ENCODE results near the gene TIAM2. TPM values are rescaled to one million over a fixed set of nuclear protein-coding genes. Genes with fewer than 3 reads are reported as not detected.

The TIAM2 gene
- total RNA-seq, 1 experiment from 2014 or later: 9.1 TPM

- no peaks in the 10 kb centered on the region for H3K36me3 ChIP-seq (ENCODE audit: insufficient read depth, low read length, poor library complexity, severe bottlenecking)
- POLR2A ChIA-PET (ENCODE audit: low non-redundant PET): no interaction called here
- no peaks in the 10 kb centered on the region for H3K27me3 ChIP-seq (replicated peaks; ENCODE audit: insufficient read depth, low read depth, low read length, poor library complexity)
- H3K4me1 ChIP-seq (ENCODE audit: insufficient read depth, low read length, poor library complexity, severe bottlenecking): no peaks in the 10 kb centered on the region
- no TSS peak for BruUV-seq (replicated peaks)
- H3K27ac ChIP-seq (ENCODE audit: low read depth, low read length, poor library complexity, severe bottlenecking): no peak overlapping the region
- TF ChIP-seq CTCF (conservative IDR thresholded peaks at IDR 0.05; ENCODE audit: low read depth, low read length): no peak
- TF ChIP-seq EZH2 (IDR thresholded peaks at IDR 0.05; ENCODE audit: borderline replicate concordance, low read depth, low read length, poor library complexity, severe bottlenecking): no peak
- intact Hi-C loops (cut with micrococcal nuclease; ENCODE audit: unreplicated experiment): no loop called here
- no peak for DNase-seq (ENCODE audit: low spot score)
- no peaks in the 10 kb centered on the region for H3K9me3 ChIP-seq (ENCODE audit: low read depth, low read length, poor library complexity, severe bottlenecking)
- CTCF ChIA-PET: no interaction called here
- no peak overlapping the region for H3K4me3 ChIP-seq (ENCODE audit: low read depth, low read length, poor library complexity, severe bottlenecking)
Observed at GRCh38 chr6:155110721-155111120, 115.6 kb downstream of the TIAM2 start.

- Histone ChIP-seq H3K4me1 (ENCODE audit: insufficient read depth, low read length, poor library complexity, severe bottlenecking) (no peaks in the 10 kb centered on the region), H3K27me3 (replicated peaks; ENCODE audit: insufficient read depth, low read depth, low read length, poor library complexity) (no peaks in the 10 kb centered on the region), H3K27ac (ENCODE audit: low read depth, low read length, poor library complexity, severe bottlenecking) (no peak overlapping the region), H3K4me3 (ENCODE audit: low read depth, low read length, poor library complexity, severe bottlenecking) (no peak overlapping the region), H3K9me3 (ENCODE audit: low read depth, low read length, poor library complexity, severe bottlenecking) (no peaks in the 10 kb centered on the region), H3K36me3 (ENCODE audit: insufficient read depth, low read length, poor library complexity, severe bottlenecking) (no peaks in the 10 kb centered on the region)
- no peak for DNase-seq (ENCODE audit: low spot score)
- intact Hi-C loops (cut with micrococcal nuclease; ENCODE audit: unreplicated experiment): no loop called here
- ChIA-PET CTCF (no interaction called here), POLR2A (ENCODE audit: low non-redundant PET) (no interaction called here)
- BruUV-seq (replicated peaks): no TSS peak
- TF ChIP-seq EZH2 (IDR thresholded peaks at IDR 0.05; ENCODE audit: borderline replicate concordance, low read depth, low read length, poor library complexity, severe bottlenecking) (no peak), CTCF (conservative IDR thresholded peaks at IDR 0.05; ENCODE audit: low read depth, low read length) (no peak)
Observed at GRCh38 chr6:155112757-155113156, 117.6 kb downstream of the TIAM2 start.

- H3K4me3 ChIP-seq (ENCODE audit: low read depth, low read length, poor library complexity, severe bottlenecking): no peak overlapping the region
- no peak for DNase-seq (ENCODE audit: low spot score)
- intact Hi-C loops (cut with micrococcal nuclease; ENCODE audit: unreplicated experiment): no loop called here
- H3K9me3 ChIP-seq (ENCODE audit: low read depth, low read length, poor library complexity, severe bottlenecking): no peaks in the 10 kb centered on the region
- ChIA-PET CTCF (no interaction called here), POLR2A (ENCODE audit: low non-redundant PET) (no interaction called here)
- H3K27me3 ChIP-seq (replicated peaks; ENCODE audit: insufficient read depth, low read depth, low read length, poor library complexity): no peaks in the 10 kb centered on the region
- no peaks in the 10 kb centered on the region for H3K4me1 ChIP-seq (ENCODE audit: insufficient read depth, low read length, poor library complexity, severe bottlenecking)
- no peak overlapping the region for H3K27ac ChIP-seq (ENCODE audit: low read depth, low read length, poor library complexity, severe bottlenecking)
- no peaks in the 10 kb centered on the region for H3K36me3 ChIP-seq (ENCODE audit: insufficient read depth, low read length, poor library complexity, severe bottlenecking)
- TF ChIP-seq EZH2 (IDR thresholded peaks at IDR 0.05; ENCODE audit: borderline replicate concordance, low read depth, low read length, poor library complexity, severe bottlenecking) (no peak), CTCF (conservative IDR thresholded peaks at IDR 0.05; ENCODE audit: low read depth, low read length) (no peak)
- no TSS peak for BruUV-seq (replicated peaks)
Observed at GRCh38 chr6:155115893-155116570, 120.9 kb downstream of the TIAM2 start.

All from A673 (cell line).